NCI-H82 treated with DMSO at 0.1 percent for 48 hours (cell line): ENCODE measurements around the gene RAB39A.
A peak's percentile ranks its signal among the peaks of the same experiment; 100 is the strongest.

ENCODE experiments used
- DNase-seq: peaks from one replicate; lab custom pipeline; 2025; ENCODE audit not compliant: unreplicated experiment; lab: John Stamatoyannopoulos, UW

RAB39A gene

GRCh38 chr11:107957109-107957588, 28.9 kb downstream of the RAB39A start:
- no peak for DNase-seq

GRCh38 chr11:107961480-107961879, 33.2 kb downstream of the RAB39A start:
- DNase-seq, result no peak

GRCh38 chr11:107962181-107962580, 33.9 kb downstream of the RAB39A start:
- DNase-seq, result no peak

- no peak for DNase-seq
Observed at GRCh38 chr11:107963091-107963490, 34.8 kb downstream of the RAB39A start.

GRCh38 chr11:107969219-107969618, 41.0 kb downstream of the RAB39A start:
- DNase-seq, result no peak

GRCh38 chr11:107970049-107970448, 41.8 kb downstream of the RAB39A start:
- no peak for DNase-seq

- DNase-seq, result no peak
Observed at GRCh38 chr11:107973641-107974040, 45.4 kb downstream of the RAB39A start.

- no peak for DNase-seq
Observed at GRCh38 chr11:107988397-107989158, 60.3 kb downstream of the RAB39A start.

- no peak for DNase-seq
Observed at GRCh38 chr11:107991868-107992414, 63.7 kb downstream of the RAB39A start.

GRCh38 chr11:107996006-107996776, 67.9 kb downstream of the RAB39A start:
- no peak for DNase-seq

GRCh38 chr11:107998761-107999160, 70.5 kb downstream of the RAB39A start:
- no peak for DNase-seq

GRCh38 chr11:107999759-108000455, 71.7 kb downstream of the RAB39A start:
- peak; percentile 16 for DNase-seq

GRCh38 chr11:108002476-108002875, 74.2 kb downstream of the RAB39A start:
- no peak for DNase-seq

- DNase-seq, result no peak
Observed at GRCh38 chr11:108003623-108004022, 75.4 kb downstream of the RAB39A start.

- DNase-seq, result no peak
Observed at GRCh38 chr11:108007819-108008218, 79.6 kb downstream of the RAB39A start.

GRCh38 chr11:108008656-108009496, 80.6 kb downstream of the RAB39A start, which contains the start of gene CUL5:
Gene CUL5, plus strand, starts transcription at chr11:108008898. Its CDS starts 451 bp downstream, at chr11:108009349.
- peak; percentile 52 for DNase-seq

- no peak for DNase-seq
Observed at GRCh38 chr11:108009497-108010370, 81.5 kb downstream of the RAB39A start.

GRCh38 chr11:108012139-108012725, 84.0 kb downstream of the RAB39A start:
- DNase-seq, result no peak
